Prostate gland (tissue), 2 donors: Measurements from ENCODE around the gene FSD1L.

Experiments
- POLR2A ChIP-seq: fragments of 450-650 bp; IDR thresholded peaks from one replicate; pipeline ENCODE4 v1.6.1; 2016; ENCODE audit warnings: antibody characterized with exemption, mild to moderate bottlenecking
- POLR2AphosphoS5 ChIP-seq: sonication (generic); formaldehyde crosslinking; IDR thresholded peaks from one replicate; pipeline ENCODE4 v1.6.1; 2017; ENCODE audit warnings: antibody characterized with exemption
- TF ChIP-seq, protein P1 (sequence below), 4 experiments: fragments of 200-600 bp in 2 of 4; fragments of 450-650 bp in 2 of 4; sonication (generic) in 2 of 4; IDR thresholded peaks; 1 replicate in 3 of 4; 2 replicates in 1 of 4; pipeline ENCODE4 v1.5.1; 2016 to 2019; ENCODE audit warnings: antibody characterized with exemption in 4 of 4, mild to moderate bottlenecking in 2 of 4, moderate library complexity in 2 of 4

DNA sequence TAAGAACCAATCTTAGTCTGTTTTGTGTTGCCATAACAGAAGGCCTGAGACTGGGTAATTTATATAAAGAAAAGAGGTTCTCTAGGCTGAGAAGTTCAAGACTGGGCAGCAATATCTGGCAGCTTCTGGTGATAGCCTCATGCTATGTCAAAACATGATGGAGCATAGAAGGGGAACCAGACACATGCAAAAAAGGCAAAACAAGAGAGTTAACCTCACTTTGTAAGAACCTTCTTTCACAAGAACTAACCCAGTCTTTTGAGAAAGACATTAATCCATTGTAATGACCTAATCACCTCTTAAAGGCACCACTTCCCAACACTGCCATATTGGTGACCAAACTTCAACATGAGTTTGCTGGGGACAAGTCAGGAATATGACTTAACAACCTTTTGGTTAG is 37.3 kb downstream of the FSD1L start:
- TF ChIP-seq, protein P1, sequence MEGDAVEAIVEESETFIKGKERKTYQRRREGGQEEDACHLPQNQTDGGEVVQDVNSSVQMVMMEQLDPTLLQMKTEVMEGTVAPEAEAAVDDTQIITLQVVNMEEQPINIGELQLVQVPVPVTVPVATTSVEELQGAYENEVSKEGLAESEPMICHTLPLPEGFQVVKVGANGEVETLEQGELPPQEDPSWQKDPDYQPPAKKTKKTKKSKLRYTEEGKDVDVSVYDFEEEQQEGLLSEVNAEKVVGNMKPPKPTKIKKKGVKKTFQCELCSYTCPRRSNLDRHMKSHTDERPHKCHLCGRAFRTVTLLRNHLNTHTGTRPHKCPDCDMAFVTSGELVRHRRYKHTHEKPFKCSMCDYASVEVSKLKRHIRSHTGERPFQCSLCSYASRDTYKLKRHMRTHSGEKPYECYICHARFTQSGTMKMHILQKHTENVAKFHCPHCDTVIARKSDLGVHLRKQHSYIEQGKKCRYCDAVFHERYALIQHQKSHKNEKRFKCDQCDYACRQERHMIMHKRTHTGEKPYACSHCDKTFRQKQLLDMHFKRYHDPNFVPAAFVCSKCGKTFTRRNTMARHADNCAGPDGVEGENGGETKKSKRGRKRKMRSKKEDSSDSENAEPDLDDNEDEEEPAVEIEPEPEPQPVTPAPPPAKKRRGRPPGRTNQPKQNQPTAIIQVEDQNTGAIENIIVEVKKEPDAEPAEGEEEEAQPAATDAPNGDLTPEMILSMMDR (IDR thresholded peaks at IDR 0.05): no peak
- TF ChIP-seq POLR2A (no peak), POLR2AphosphoS5 (no peak)
